Cerebellar cortex (tissue), 1 donor: ENCODE data around the gene GNB1L.
"Not testable (repeated sequence)": the region's sequence is repeated elsewhere in the genome, so short reads cannot be mapped to it uniquely, and the experiment has no call there.

Source experiments
- DNase-seq: peaks from one replicate; pipeline ENCODE4 v3.0.0-alpha.2; 2015; ENCODE audit warnings: low spot score

GNB1L gene

GRCh38 chr22:19795617-19796008, 59.1 kb downstream of the GNB1L start:
- no peak for DNase-seq

- DNase-seq = no peak
Measured at GRCh38 chr22:19793661-19794310, 60.9 kb downstream of the GNB1L start.

GRCh38 chr22:19793161-19793560, 61.5 kb downstream of the GNB1L start:
- no peak for DNase-seq

GRCh38 chr22:19792383-19792896, 62.2 kb downstream of the GNB1L start:
- not testable (repeated sequence) for DNase-seq

- no peak for DNase-seq
Measured at GRCh38 chr22:19791894-19792293, 62.8 kb downstream of the GNB1L start.

- no peak for DNase-seq
Measured at GRCh38 chr22:19791243-19791642, 63.4 kb downstream of the GNB1L start.

GRCh38 chr22:19789828-19790227, 64.8 kb downstream of the GNB1L start:
- DNase-seq = no peak

- DNase-seq = no peak
Measured at GRCh38 chr22:19789406-19789805, 65.3 kb downstream of the GNB1L start.

GRCh38 chr22:19788661-19789225, 65.9 kb downstream of the GNB1L start:
- no peak for DNase-seq

GRCh38 chr22:19787849-19788141, 66.9 kb downstream of the GNB1L start:
- DNase-seq = no peak

- DNase-seq = no peak
Measured at GRCh38 chr22:19786959-19787848, 67.5 kb downstream of the GNB1L start.

- no peak for DNase-seq
Measured at GRCh38 chr22:19786264-19786585, 68.4 kb downstream of the GNB1L start.

GRCh38 chr22:19785461-19786263, 69.0 kb downstream of the GNB1L start:
- DNase-seq = no peak

- DNase-seq = no peak
Measured at GRCh38 chr22:19784384-19785175, 70.1 kb downstream of the GNB1L start.

- no peak for DNase-seq
Measured at GRCh38 chr22:19783586-19784383, 70.9 kb downstream of the GNB1L start.

- no peak for DNase-seq
Measured at GRCh38 chr22:19782533-19782932, 72.1 kb downstream of the GNB1L start.

- no peak for DNase-seq
Measured at GRCh38 chr22:19779685-19780268, 74.9 kb downstream of the GNB1L start.

GRCh38 chr22:19779011-19779421, 75.7 kb downstream of the GNB1L start:
- no peak for DNase-seq

- not testable (repeated sequence) for DNase-seq
Measured at GRCh38 chr22:19777192-19777591, 77.5 kb downstream of the GNB1L start.

GRCh38 chr22:19776433-19777031, 78.1 kb downstream of the GNB1L start:
- no peak for DNase-seq
